HG02981 (cell line): Measurements from ENCODE around the gene KDM5C.

Experiments used
- ATAC-seq: cut with Tn5 transposase; IDR thresholded peaks from one replicate; pipeline ENCODE4 v1.9.1; 2021; ENCODE audit warnings: mild to moderate bottlenecking, moderate library complexity; ENCODE audit not compliant: unreplicated experiment

KDM5C gene

GRCh38 chrX:53224860-53225797 lies at the start of gene KDM5C:
Gene KDM5C (minus strand): TSS chrX:53225207. CDS start chrX:53224889, 318 bp downstream.
- ATAC-seq, result peak; percentile 76

GRCh38 chrX:53272808-53273337 lies 47.9 kb upstream of the KDM5C start:
- ATAC-seq, result no peak

DNA sequence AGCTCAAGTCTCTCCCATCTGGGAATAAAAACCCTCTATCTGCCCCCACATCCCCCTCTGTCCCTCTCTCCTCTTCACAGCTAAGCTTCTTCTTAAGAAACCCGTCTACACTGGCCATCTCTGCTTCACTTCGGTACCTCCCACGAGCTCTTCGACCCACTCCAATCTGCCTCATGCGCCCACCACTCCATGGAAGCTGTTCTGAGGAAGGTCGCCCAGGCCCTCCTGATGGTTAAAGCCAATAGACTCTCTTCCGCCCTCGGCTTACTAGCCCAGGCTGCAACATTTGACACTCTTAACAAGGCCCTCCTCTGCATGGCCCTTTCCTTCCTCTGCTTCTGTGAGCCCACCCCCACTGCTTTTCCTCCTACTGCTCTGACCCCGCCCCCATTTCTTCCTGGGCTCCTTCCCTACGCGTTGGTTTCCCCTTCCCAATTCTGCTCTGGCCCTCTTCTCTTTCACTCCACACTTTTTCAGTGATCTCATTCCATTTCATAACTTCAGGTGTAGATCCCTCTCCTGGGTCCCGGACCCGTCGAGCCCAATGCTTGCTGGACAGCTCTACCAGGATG lies 44.6 kb upstream of the KDM5C start:
- ATAC-seq, result no peak

DNA sequence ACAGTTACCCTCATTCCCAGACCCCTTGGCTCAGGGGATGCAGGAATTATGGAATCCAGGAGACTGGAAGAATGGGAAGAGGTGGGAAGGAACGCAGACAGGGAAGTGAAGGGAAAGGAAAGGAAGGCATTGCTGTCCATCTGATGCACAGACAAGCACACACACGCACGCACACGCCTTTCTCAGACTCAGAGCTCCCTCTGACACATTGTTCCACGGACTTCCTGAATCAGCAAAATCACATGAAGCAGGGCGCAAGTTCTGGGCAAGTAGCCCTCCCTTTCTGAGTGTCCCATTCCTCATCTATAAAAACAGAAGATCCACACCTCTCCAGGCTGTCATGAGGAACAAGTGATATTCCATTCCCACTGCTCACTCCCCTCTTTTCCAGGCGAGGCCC lies 43.2 kb upstream of the KDM5C start:
- no peak for ATAC-seq

DNA sequence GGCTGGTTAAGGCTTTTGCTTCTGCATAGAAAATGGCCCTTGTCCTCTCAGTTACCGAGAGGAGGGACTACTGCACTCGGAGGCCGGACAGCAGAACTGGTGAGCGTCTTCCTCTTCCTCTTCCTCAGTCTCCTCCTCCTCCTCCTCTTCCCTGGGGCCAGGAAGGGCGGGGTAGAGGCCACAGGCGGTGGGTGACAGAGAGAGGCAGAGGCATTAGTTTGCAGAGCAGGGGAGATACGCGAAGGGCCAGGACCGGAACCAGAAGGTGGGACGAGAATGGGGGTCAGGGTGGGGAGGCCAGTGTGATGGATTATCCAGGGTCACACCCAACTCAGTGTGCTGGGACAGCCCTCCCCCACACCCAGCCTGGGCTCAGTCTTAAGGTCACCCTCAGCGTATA lies 41.9 kb upstream of the KDM5C start:
- ATAC-seq, result no peak

DNA sequence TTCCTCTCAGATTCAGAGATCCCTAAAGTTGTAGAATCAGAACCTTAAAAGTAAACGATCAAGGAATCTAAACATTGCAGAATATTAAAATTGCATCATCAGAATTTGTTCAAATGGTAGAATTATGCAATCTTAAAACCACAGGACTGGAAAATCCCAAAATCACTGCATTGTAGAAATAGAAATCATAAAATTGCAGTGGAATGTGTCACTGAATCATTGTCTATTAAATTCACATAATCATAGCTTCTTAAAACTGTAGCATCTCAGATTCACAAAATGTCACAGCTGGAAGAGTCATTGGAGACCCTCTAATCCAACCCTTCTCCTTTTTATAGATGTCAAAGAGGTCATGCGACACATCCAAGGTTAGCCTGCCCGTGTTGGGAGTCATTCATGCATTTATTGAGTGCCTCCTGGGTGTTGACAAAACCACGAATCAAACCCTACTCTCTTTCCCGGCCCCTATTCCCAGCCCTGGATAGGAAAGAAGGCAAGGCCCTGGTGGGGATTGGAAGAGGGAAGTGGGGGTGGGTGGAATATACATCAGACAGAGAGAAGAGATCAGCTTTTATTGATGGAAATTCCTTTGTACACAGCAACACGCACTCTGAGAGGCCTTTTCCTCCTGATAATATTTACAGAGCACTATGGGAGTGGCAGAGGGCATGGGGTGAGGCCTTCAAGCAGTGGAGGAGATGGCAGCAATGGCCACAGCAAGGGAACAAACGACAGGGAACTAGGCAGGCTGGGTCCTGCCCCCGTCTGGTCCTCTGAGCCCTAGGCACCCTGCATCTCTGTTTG lies 41.0 kb upstream of the KDM5C start:
- ATAC-seq, result no peak

GRCh38 chrX:53263597-53264094 lies 38.6 kb upstream of the KDM5C start:
- no peak for ATAC-seq

DNA sequence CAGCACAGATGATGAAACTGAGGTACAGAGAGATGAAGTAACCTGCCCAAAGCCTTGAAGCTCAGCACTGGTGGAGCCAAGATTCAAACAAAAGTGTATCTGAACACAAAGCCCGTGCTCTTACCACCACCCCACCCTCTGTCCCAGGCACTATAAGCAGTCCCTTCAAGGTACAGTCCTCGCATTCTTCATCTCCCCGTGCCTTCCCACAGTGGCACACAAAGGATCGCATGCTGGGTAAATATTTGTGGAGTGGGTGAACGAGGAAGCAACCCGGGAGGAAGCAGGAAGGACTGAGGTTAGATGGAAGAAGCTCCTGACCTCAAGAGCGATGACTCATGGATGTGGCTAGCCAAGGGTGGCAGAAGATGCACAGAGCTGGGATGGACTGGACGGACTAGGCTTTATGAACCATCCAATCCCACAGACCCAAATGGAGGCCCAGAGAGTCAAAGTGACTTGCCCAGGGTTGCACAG lies 37.9 kb upstream of the KDM5C start:
- ATAC-seq, result no peak

DNA sequence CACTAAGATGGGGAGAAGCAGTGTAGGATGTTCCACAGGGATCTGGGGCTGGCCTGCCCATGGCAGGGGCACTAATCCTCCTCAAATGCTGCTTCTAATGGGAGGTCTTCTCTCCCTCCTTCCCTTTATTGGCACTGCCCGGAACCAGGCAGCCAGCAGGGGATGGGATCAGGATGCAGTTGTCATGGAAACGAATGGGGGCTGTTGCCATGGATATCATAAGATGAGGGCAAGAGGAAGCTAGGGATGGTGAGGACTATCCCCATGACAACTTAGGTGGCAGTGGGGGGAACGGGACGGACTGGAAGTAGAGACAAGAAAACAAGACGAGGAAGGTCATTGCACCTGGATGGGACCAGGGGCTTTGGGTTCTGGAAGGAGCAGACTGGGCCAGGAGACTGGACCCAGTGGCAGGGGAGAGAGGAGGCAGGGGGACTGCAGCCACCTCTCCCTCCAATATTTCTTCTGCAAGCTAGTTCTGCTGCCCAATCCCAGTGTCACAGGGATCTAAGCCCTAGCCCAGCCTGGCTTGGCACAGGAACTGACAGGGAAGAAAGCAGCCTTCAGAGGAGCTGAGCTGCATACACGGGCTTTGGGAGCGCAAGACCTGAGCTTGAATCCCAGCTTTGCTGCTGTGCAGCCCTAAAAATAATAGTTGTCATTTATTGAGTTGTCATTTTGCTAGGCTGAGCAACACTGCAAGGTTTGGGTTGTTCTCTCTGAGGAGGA lies 37.3 kb upstream of the KDM5C start:
- no peak for ATAC-seq

- no peak for ATAC-seq
Measured at GRCh38 chrX:53261355-53261972, 36.5 kb upstream of the KDM5C start.

DNA sequence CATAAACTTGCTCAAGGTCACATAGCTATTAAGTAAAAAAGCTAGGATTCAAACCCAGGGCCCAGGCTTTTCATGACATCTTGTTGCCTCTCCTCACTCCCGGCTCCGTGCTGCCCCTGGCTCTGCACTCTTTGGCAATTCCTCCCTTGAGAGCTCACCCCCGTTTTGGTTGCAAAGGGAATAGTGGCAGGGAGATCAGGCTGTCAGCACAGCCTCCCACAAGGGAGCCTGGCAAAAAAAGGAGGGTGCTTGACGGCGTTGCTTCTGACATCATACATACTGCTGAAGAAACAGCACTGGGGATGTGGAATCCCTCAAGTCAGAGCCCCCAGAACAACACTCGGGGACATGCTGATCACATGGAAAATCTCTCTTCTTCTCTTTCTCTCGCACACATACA lies 35.8 kb upstream of the KDM5C start:
- ATAC-seq, result no peak

DNA sequence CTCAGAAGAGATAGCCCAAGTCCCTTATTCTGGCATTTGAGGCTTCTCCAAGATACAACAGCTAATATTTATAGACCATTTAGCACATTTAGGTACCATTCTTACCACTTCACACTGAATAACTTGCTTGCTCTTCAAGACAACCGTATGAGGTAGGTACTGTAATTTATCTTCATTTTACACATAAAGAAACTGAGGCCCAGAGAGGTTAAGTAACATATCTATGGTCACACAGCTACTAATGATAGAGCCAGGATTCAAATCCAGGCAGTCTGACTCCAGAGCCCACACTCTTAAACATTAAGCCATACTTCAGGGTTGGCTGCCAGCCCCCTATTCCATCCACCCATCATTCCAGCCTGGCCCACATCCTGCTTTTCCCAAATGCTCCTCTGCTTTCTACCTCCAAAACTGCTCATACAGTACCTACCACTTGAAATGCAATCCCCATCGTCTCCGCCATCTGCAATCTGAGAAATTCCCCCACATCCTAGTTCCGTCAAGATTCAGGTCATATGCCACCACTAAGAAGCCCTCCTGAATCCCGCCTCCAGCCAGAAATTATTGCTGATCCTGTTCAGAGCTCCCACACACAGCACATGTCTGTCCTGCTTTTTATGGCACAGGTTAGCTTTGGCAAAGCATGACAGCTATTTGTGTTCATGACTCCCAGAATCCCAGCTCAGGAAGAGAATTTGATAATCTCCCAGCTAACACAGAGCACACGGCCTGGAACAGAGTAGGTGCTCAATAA lies 32.8 kb upstream of the KDM5C start:
- no peak for ATAC-seq

DNA sequence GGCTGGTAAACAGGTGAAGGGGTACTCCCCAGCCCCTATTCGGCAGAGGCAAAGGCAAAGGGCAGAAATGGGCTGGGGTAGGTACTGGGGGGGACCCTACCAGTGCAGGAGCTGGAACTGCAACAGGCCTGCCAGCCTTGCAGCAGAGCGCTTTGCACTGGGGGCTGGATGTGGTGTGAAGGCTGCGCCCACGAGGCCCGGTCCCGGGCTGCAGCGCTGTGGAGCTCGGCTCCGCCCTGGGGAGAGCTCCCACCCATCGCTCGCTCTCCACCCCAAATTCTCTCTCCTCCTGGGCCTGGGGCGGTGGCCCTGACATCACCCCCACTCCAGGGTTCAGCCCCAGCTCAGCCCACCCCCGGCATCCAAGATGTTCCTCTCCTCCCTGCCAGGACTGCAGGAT lies 32.2 kb upstream of the KDM5C start:
- no peak for ATAC-seq

DNA sequence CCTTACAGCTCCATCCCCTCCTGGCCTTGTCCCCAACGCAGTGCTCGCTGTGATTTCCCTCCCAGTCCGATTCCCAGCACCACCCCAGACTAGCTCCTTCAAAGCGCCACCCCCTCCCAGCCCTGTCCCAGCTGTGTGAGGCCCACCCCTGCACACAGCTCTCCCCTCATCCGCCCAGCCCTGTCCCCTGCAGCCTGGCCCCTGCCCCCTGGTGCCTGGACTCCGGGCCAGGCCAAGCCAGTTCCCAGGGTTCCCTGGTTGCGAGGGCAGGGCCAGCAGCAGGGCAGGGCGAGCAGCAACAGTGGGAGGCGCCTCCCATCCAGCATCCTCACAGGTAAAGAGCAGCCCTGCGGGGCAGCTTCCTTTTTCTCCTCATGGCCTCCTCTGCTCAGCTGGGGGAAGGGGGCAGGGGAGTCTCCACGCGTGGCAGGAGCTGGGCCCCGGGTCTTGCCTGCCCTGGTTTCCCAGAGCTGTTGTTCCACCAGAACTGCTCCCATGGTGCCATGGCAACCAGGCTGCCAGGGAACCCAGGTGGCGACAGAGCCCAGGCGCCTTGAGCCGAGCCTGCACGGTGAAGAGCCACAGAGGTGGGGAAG lies 31.5 kb upstream of the KDM5C start:
- no peak for ATAC-seq

DNA sequence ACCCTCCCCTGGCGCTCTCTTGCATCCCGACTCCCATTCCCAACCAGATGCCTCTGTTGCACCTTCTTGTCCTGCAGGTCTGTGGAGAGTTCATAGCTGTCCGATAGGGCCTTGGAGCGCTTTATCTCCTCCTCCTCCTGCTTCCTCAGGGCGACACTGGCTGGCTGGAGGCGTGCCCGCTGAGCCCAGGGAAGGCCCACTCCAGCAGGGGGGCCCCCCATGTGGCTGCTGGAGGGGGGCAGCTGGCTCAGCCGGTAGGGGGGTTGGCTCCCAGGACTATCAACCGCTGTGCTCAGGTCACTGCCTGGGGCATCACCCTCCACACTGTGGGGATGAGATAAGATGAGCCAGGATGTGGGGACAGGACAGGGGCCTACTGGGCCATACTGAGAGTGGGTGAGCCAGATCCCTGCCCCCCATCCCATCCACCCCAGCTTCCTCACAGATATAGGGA lies 30.8 kb upstream of the KDM5C start:
- ATAC-seq, result no peak

DNA sequence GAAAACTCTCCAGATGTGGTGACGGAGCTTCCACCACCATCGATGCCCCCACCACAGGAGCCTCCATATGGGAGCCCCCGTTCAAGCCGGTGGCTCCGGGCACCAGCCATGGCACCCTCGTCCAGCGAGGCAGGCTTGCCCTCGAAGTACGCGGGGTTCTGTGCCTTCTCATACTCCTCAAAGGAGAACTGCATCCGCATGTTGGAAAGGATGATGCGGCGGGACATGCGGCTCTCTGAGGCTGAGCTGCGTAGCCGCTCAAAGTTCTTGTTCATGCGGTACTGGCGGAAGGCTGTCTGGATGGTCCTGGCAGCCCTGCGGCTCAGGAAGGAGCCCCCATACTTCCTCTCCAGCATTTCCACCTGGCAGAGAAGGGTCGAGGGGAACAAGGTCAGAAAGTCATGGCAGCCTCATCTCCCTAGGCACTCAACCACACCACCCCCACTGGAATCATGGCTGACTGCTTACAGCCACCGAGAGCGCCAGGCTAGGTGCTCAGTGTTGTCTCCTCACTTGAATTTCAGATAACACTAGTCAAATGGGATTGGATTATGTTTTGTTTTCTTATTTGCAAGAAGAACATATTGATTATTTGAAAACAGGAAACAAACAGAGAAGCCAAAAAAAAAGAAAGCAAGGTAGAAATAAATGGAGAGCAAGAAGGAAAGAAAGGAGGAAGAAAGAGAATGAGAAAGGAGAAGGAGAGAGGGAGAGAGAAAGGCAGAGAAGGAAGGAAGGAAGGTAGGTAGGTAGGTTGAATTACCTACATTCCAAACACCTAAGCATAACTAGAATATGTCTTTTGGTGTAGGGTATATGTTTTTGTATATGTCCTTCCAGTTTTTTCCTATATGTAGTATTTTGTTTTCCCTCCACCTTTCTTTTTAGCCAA lies 29.8 kb upstream of the KDM5C start:
- no peak for ATAC-seq

DNA sequence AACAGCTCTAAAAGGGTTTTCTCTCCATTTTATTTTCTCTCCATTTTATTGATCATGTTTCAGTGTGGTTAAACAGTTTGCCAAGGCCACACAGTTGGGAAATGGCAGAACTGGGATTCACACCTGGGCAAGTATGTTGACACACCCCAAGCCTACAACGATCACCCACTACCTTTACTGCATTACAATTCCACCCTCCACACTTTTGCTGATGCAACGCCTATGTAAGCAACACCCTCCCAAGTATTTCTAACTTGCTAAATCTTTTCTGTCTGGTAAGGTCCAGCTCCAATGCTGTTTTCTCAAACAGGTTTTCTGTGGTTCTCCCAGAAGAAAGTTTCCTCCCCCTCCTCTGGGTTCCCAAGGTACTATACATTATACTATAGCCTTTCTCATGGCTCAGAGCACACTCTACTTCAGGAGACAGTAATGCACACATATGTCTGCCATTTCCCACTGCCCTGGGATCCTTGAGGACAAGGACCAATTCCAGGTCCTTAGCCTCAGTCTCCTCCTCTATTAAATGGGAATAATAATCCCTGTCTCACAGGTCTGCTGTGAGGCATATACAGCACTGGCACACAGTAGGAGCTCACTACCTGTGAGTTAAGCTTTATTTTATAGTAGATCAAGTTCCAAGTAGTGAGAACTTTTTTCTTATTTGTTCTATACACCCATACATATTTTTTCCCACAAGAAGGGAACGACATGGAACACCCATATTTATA lies 28.4 kb upstream of the KDM5C start:
- ATAC-seq, result no peak
